ENCODE data around the gene DLEC1.

Gene DLEC1

DNA sequence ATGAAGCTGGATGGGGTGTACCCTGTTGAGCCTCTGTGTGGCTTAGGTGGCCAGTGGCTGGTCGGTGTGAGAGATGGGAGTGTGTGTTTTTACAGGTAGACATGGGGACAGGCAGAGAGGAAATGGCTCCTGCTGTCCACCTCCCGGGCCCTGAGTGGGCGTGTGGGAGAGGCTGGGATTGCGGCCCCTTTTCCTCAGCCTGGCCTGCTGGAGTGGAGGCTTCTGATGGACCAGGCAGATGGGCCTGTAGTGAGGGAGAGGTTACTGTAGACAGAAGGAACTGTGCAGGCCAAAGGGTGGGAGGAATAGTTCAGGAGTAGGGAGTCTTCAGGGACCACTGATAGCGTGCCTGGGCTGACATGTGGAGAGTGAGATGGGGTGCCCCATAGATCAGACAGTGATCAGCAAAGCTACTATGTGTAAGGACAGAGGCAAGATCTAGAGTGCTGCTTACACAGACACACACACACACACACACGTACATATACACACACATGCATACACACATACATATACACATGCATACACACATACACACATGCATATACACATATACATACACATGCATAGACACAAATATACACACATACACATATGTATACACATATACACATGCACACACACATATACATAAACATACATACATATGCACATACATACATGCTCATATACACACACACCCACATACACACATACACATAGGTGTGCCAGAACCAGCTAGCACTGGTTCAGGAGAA lies 71.5 kb downstream of the DLEC1 start:
- no peak for TF ChIP-seq EZH2phosphoT487 (IDR thresholded peaks at IDR 0.05; ENCODE audit: low read depth)
- TF ChIP-seq, protein P1, sequence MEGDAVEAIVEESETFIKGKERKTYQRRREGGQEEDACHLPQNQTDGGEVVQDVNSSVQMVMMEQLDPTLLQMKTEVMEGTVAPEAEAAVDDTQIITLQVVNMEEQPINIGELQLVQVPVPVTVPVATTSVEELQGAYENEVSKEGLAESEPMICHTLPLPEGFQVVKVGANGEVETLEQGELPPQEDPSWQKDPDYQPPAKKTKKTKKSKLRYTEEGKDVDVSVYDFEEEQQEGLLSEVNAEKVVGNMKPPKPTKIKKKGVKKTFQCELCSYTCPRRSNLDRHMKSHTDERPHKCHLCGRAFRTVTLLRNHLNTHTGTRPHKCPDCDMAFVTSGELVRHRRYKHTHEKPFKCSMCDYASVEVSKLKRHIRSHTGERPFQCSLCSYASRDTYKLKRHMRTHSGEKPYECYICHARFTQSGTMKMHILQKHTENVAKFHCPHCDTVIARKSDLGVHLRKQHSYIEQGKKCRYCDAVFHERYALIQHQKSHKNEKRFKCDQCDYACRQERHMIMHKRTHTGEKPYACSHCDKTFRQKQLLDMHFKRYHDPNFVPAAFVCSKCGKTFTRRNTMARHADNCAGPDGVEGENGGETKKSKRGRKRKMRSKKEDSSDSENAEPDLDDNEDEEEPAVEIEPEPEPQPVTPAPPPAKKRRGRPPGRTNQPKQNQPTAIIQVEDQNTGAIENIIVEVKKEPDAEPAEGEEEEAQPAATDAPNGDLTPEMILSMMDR (IDR thresholded peaks at IDR 0.05; ENCODE audit: low read depth, low read length) = no peak
- Histone ChIP-seq H3K27ac (ENCODE audit: low read length) (no peak overlapping the region), H3K4me2 (ENCODE audit: low read length) (no peak overlapping the region), H3K79me2 (ENCODE audit: low read length) (no peaks in the 10 kb centered on the region), H3K9ac (ENCODE audit: low read length) (no peak overlapping the region), H3K36me3 (replicated peaks; ENCODE audit: low read depth, low read length) (no peaks in the 10 kb centered on the region), H3K4me1 (ENCODE audit: low read length) (peaks cover 11% of the 10 kb centered on the region), H2AFZ (ENCODE audit: low read depth, low read length) (no peak overlapping the region), H3K27me3 (ENCODE audit: low read depth, low read length) (0 out of 2 replicates have a peak, but pooled peaks cover 3% of the 10 kb centered on the region), H3K9me3 (ENCODE audit: insufficient read depth, low read length) (no peaks in the 10 kb centered on the region), H3K4me3 (ENCODE audit: low read length) (no peak overlapping the region), H4K20me1 (ENCODE audit: insufficient read depth, low read length) (no peaks in the 10 kb centered on the region)

DNA sequence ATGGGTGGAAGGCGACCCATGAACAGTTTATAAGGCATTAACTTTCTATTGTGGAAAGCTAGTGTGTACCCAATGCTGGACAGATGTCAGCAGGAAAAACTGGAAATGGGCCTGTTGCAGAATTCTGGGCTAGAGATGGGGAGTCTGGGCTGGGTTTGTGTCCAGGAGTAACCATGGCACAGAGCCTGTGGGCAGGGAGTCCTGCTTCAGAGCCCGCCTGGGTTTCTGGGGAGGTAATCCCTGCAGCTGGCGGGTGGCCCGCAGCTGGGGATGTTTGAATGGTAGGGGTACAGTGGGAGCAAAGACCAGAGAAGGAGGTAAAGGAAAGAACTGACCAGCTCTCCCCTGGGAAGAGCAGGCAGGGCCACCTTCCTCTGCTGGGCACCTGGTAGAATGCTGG lies 72.2 kb downstream of the DLEC1 start:
- H3K4me1 ChIP-seq (ENCODE audit: low read length) = peaks cover 18% of the 10 kb centered on the region
- H3K9me3 ChIP-seq (ENCODE audit: insufficient read depth, low read length) = no peaks in the 10 kb centered on the region
- 0 out of 2 replicates have a peak, but pooled peaks cover 3% of the 10 kb centered on the region for H3K27me3 ChIP-seq (ENCODE audit: low read depth, low read length)
- H4K20me1 ChIP-seq (ENCODE audit: insufficient read depth, low read length) = no peaks in the 10 kb centered on the region
- H3K79me2 ChIP-seq (ENCODE audit: low read length) = no peaks in the 10 kb centered on the region
- no peak overlapping the region for H3K9ac ChIP-seq (ENCODE audit: low read length)
- H3K27ac ChIP-seq (ENCODE audit: low read length) = no peak overlapping the region
- H3K36me3 ChIP-seq (replicated peaks; ENCODE audit: low read depth, low read length) = no peaks in the 10 kb centered on the region
- TF ChIP-seq, protein P1 (IDR thresholded peaks at IDR 0.05; ENCODE audit: low read depth, low read length) = no peak
- no peak overlapping the region for H2AFZ ChIP-seq (ENCODE audit: low read depth, low read length)
- no peak overlapping the region for H3K4me3 ChIP-seq (ENCODE audit: low read length)
- H3K4me2 ChIP-seq (ENCODE audit: low read length) = no peak overlapping the region

DNA sequence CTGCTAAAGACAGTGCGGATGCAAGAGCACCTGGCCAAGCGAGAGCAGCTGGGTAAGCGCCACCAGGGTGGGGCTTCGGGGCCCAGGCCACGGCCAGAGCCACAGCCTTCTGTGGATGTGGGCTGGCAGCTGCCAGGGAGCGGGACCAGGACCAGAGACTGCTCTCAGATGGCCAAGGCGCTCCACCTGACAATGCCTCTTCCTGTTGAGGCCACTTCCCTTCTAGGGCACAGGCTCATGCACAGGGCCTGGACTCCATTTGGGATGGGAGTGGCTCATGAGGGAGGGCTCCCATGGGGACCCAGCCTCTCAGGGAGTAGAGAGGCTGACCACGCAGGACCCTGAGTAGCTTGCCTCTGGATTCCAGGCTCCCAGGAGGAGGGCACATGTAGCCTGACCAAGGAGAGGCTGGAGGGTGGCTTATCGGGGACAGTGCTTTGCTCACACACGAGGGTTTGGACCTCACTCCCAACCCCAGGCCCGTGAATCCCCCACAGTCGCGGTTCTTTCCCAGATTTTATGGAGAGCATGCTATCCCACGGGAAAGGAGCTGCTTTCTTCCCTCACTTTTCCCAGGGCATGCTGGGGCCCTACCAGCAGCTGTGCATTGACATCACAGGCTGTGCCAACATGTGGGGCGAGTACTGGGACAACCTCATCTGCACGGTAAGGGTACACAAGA lies 72.8 kb downstream of the DLEC1 start:
- no peak overlapping the region for H3K4me2 ChIP-seq (ENCODE audit: low read length)
- TF ChIP-seq, protein P1 (IDR thresholded peaks at IDR 0.05; ENCODE audit: low read depth, low read length) = no peak
- no peak for TF ChIP-seq EZH2phosphoT487 (IDR thresholded peaks at IDR 0.05; ENCODE audit: low read depth)
- no peak overlapping the region for H2AFZ ChIP-seq (ENCODE audit: low read depth, low read length)
- no peaks in the 10 kb centered on the region for H4K20me1 ChIP-seq (ENCODE audit: insufficient read depth, low read length)
- H3K79me2 ChIP-seq (ENCODE audit: low read length) = no peaks in the 10 kb centered on the region
- peaks cover 22% of the 10 kb centered on the region for H3K4me1 ChIP-seq (ENCODE audit: low read length)
- H3K27me3 ChIP-seq (ENCODE audit: low read depth, low read length) = 0 out of 2 replicates have a peak, but pooled peaks cover 3% of the 10 kb centered on the region
- H3K4me3 ChIP-seq (ENCODE audit: low read length) = no peak overlapping the region
- H3K27ac ChIP-seq (ENCODE audit: low read length) = no peak overlapping the region
- H3K9ac ChIP-seq (ENCODE audit: low read length) = no peak overlapping the region
- H3K36me3 ChIP-seq (replicated peaks; ENCODE audit: low read depth, low read length) = no peaks in the 10 kb centered on the region
- no peaks in the 10 kb centered on the region for H3K9me3 ChIP-seq (ENCODE audit: insufficient read depth, low read length)

DNA sequence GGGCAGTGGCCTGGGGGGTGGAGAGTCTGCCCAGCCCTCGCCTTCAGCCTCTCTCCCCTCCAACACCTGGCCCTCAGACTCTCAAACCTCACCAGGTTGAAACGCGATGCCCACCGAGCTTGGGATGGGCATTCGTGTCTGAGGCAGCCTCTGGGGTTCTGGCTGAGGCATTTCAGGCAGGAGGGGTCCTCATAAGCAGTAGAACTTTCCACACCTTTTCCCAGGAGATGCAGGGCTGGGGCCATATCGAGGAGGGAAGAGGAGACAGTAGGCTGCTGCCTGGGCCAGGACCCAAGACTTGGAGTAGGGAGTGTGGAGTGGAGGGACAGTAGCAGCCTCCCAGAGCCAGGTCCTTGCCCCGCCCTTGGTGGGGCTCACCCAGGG lies 73.4 kb downstream of the DLEC1 start:
- TF ChIP-seq, protein P1 (IDR thresholded peaks at IDR 0.05; ENCODE audit: low read depth, low read length) = no peak
- no peak for TF ChIP-seq EZH2phosphoT487 (IDR thresholded peaks at IDR 0.05; ENCODE audit: low read depth)
- H3K4me2 ChIP-seq (ENCODE audit: low read length) = no peak overlapping the region
- no peaks in the 10 kb centered on the region for H3K9me3 ChIP-seq (ENCODE audit: insufficient read depth, low read length)

More for the DNA sequence above, 73.4 kb downstream of the DLEC1 start:
- H3K79me2 ChIP-seq (ENCODE audit: low read length) = no peaks in the 10 kb centered on the region
- no peak overlapping the region for H2AFZ ChIP-seq (ENCODE audit: low read depth, low read length)
- no peaks in the 10 kb centered on the region for H3K36me3 ChIP-seq (replicated peaks; ENCODE audit: low read depth, low read length)
- no peak overlapping the region for H3K9ac ChIP-seq (ENCODE audit: low read length)
- H3K4me1 ChIP-seq (ENCODE audit: low read length) = peaks cover 22% of the 10 kb centered on the region
- H3K27ac ChIP-seq (ENCODE audit: low read length) = no peak overlapping the region
- no peak overlapping the region for H3K4me3 ChIP-seq (ENCODE audit: low read length)
- H4K20me1 ChIP-seq (ENCODE audit: insufficient read depth, low read length) = no peaks in the 10 kb centered on the region
- H3K27me3 ChIP-seq (ENCODE audit: low read depth, low read length) = 0 out of 2 replicates have a peak, but pooled peaks cover 3% of the 10 kb centered on the region
